ENCODE results near the gene PLK5.

The PLK5 gene

DNA sequence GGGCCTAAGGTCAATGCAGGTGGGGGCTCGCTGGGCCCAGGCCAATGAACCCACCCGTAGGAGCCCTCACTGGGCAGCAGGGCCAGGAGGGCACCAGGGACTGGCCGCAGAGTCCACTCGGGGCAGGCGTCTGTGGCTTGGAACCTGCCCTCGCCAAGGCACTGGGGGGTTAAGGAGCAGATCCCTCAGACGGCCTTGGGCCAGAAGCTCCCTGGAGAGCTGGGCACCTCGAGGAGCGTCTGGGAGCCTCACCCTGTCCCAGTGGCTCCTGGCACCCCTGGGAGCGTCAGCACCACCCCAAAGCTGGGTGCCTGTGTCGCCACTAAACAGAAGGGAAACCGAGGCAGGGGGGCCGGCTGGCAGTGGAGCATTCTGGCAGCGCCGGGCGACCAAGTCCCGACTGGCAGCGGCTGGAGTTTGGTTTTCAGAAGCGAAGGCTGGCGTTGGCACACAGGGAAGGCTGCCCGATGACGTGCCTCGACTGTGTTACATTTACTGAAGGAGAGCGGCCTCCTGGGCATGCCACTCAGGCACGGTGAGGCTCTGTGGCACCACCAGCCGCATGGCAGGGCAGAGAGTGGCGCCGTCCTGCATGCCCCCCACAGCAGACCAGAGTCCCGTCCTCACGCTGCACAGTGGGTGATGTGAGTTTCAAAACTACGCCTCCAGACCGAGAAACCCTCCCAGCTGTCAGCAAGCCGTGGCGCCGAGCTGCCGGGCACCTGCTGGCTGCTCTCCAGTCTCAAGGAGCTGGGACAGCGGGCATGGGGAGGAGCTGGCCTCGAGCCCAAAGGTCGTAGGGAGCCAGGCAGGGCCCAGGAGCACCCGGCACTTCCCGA lies 53.4 kb downstream of the PLK5 start:
- no peak for DNase-seq

DNA sequence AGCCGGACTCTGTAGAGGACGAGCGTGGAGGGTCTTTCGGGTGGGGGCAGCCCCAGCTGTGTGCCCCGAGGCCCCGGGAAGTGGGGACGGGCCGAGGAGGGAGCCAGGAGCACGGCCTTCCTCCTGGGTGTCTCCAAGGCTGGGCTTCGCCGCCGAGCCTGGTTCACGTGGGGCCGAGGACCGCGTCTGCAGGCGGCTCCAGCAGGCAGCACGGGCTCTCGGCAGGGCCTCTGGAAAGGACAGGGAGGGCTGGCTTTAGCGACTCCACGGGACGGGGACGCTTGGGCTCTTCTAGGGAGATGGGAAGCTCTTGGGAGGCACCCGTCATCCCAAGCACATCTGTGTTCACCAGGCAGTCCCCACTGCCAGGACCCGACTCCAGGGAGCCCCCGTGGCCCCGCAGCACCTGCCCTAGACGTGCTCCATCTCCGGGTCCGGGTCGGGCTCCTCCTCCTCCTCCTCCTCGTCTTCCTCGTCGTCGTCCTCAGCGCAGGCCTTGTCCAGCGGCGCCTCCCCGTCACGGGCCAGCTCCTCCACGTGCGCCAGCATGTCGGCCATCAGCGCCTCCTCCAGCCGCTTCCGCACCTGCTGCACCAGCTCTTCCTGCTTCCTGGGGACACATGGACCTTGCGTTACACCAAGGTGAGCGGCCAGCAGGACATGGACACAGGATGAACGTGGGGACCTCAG lies 54.2 kb downstream of the PLK5 start:
- no peak for DNase-seq

DNA sequence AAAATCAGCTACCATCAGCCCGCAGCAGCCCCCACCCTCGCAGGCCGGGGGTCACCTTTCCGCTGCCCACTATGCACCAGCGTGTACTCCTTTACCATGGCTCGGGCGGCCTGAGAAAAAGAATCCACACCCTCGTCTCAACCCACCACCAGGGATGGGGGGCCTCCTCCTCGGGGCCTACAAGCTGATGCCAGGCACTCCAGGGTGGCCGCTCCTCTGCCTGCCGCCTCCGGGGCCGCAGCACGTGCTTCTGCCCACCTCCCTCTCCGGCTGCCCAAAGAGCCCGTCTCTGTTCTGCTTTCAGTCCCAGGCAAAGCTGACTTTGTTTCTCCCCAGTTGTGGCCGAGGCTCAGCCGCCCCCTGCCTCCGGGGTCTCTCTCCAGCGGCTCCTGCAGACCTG lies 55.3 kb downstream of the PLK5 start:
- DNase-seq, result no peak

DNA sequence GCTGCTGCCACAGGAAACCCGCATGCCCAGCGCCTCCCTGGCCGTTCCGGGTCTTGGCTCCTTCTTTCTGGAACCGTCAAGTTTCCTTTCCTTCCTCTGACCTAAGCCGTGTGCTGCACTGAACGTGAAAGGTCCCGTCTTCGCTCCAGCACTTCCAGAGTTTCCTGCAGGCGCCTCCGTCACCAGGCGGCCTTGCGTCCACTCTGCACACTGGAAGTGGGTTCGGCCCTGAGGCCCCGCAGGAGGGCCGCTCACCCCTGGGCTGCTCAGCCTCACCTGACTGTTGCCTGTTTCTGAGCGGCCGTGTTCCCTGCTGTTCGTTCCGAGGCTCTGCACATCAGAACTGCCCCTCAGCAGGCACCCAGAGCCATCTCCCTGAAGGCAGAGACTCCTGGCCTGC lies 56.5 kb downstream of the PLK5 start:
- DNase-seq, result no peak

DNA sequence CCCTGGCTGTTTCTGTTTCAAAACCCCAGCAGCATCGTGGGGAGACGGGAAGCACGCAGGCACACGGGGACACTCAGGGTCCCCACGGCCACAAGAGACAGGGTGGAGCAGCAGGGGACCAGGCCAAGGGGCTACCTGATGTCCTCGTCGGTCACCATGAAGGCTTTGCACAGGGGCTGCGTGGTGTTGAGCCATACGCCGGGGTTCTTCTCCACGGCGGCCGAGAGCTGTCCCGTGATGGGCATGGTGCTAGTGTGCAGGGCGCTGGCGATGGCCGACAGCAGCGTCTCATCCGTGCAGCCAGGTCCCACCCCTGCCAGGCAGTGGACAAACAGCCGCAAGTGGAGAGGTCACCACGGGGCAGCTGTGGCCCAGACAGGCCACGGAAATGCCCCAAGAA lies 57.1 kb downstream of the PLK5 start:
- DNase-seq, result no peak

DNA sequence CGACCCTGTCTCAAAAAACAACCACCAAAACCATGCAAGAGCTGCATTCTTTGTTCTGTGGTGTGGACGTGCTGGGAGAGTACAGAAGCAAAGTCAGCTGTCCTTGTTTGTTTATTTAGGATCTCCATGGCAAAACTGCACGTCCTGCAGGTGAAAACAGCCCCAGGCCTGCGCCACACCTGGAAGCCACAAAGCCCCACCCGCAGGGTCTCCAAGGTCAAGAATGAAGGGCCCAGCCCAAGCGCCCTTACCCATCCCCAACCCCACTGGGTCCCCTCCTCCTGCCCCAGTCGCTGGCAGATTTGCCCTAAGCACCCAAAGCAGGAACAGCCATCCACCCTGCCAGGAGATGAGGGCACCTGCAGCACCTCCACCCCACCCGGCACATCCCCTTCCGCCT lies 58.3 kb downstream of the PLK5 start:
- DNase-seq, result no peak

DNA sequence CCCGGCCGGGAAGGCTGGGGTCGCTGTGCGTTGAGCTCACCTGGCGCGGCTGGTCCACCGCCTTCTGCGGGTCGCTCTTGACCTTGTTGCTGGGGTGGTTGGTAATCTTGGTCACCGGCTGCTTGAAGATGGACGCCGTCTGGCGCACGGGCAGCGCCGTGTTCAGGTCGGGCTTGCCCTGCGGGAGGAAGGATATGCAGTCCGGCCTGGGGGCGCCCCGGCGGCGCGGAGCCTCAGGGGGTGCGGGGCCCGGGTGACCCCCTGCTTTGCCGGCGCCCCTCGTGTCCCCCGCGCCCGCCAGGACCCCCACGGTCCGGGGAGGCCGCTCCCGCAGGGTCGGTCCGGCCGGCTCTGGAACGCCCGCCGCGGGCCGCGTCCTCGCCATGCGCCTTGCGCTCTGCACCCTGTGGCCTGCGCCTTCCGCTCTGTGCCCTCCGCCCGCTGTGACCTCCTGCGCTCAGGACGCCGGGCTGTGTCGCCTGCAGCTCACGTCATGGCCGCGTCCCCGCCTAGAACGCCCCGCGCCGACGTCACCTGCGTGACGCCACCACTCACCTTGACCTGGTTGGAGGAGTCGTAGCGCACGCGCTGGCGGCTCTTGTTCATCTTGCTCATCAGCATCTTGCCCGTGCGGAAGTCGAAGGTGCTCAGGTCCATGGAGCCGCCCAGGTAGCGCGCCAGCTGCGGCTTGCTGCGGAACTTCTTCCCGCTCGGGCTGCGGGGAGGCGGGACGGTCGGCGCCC lies 60.8 kb downstream of the PLK5 start:
- no peak for DNase-seq

DNA sequence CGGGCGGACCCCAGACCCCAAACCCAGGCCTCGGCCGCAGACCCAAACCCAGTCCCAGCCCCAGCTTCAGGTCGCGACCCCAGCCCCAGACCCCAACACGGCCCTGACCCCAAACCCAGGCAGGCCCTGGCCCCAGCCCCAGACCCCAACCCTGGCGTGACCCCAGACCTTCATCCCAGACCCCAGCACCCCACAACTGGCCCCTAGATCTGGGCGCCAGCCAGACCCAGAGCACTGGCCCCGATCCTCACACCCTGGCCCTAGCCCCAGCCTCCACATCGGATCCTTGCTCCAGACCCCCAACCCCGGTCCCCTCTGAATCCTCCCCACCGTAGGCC lies 61.3 kb downstream of the PLK5 start:
- no peak for DNase-seq
